AG04449 (cell line): Measurements from ENCODE around the gene COTL1.

Experiments
- CTCF ChIA-PET: fragments of 350-600 bp; formaldehyde crosslinking; extraction: SDS; loops from one replicate; lab custom pipeline; 2021; ENCODE audit warnings: antibody characterized with exemption; lab: Yijun Ruan, JAX
- POLR2A ChIA-PET: fragments of 400-600, 350-600 bp; formaldehyde crosslinking; extraction: SDS; loops from one replicate; lab custom pipeline; 2020; ENCODE audit warnings: antibody characterized with exemption, inconsistent platforms; lab: Yijun Ruan, JAX
- DNase-seq: peaks from one replicate; pipeline ENCODE4 v3.0.0-alpha.2; 2010; ENCODE audit warnings: low read depth, low spot score
- H3K4me3 ChIP-seq: 2 replicates; pipeline ENCODE4 v1.5.1; 2011; ENCODE audit warnings: low read depth, mild to moderate bottlenecking, control low read depth, low read length
- CTCF ChIP-seq: IDR thresholded peaks from one replicate; pipeline ENCODE4 v1.5.1; 2011; ENCODE audit warnings: mild to moderate bottlenecking, moderate library complexity, low read length, control low read depth, inconsistent platforms; ENCODE audit not compliant: insufficient read depth; ENCODE audit errors: missing control alignments

The COTL1 gene

GRCh38 chr16:84531671-84532111 lies 86.2 kb downstream of the COTL1 start:
- DNase-seq = no peak
- ChIA-PET POLR2A (interaction anchor here (0.5 to 2.1 kb wide), 8 partner anchors 10 to 87 kb away, joined by 3 to 23 read pairs (median 6); partner anchors contain the start of gene COTL1), CTCF (interaction anchor here (0.9 to 4.2 kb wide), 7 partner anchors 9 to 956 kb away, joined by 3 to 25 read pairs (median 5); no protein-coding TSS in a partner anchor)
- no peak overlapping the region for H3K4me3 ChIP-seq
- no peak for TF ChIP-seq CTCF

- ChIA-PET POLR2A (no interaction called here), CTCF (interaction anchor here (0.9 to 4.2 kb wide), 4 partner anchors 20 to 955 kb away, joined by 3 to 25 read pairs (median 10); no protein-coding TSS in a partner anchor)
- no peak for DNase-seq
- no peak for TF ChIP-seq CTCF
- H3K4me3 ChIP-seq = no peak overlapping the region
These were observed 87.3 kb downstream of the COTL1 start for GRCh38 chr16:84530590-84530989.

- H3K4me3 ChIP-seq = no peak overlapping the region
- POLR2A ChIA-PET = no interaction called here
- CTCF ChIA-PET = interaction anchor here (0.9 to 2.9 kb wide), 4 partner anchors 10 to 24 kb away, joined by 3 to 16 read pairs (median 6); no protein-coding TSS in a partner anchor
- DNase-seq = no peak
- TF ChIP-seq CTCF = no peak
These were observed 88.3 kb downstream of the COTL1 start for GRCh38 chr16:84529607-84530006.

GRCh38 chr16:84528322-84528721 lies 89.6 kb downstream of the COTL1 start:
- no peak for TF ChIP-seq CTCF
- CTCF ChIA-PET = interaction anchor here (0.9 to 2.9 kb wide), 5 partner anchors 9 to 197 kb away, joined by 4 to 16 read pairs (median 5); no protein-coding TSS in a partner anchor
- POLR2A ChIA-PET = interaction anchor here (0.5 kb wide), 1 partner anchor 10 kb away, joined by 3 read pairs; no protein-coding TSS in a partner anchor
- no peak overlapping the region for H3K4me3 ChIP-seq
- no peak for DNase-seq

- POLR2A ChIA-PET = interaction anchor here (0.5 kb wide), 1 partner anchor 9 kb away, joined by 3 read pairs; no protein-coding TSS in a partner anchor
- no peak overlapping the region for H3K4me3 ChIP-seq
- CTCF ChIA-PET = interaction anchor here (0.9 to 2.9 kb wide), 5 partner anchors 8 to 198 kb away, joined by 4 to 16 read pairs (median 5); no protein-coding TSS in a partner anchor
- no peak for TF ChIP-seq CTCF
- no peak for DNase-seq
These were observed 90.2 kb downstream of the COTL1 start for GRCh38 chr16:84527532-84528269.
